GM12878 (cell line): ENCODE results near the gene STARD13. TPM values are rescaled to one million over a fixed set of nuclear protein-coding genes. Genes with fewer than 3 reads are reported as not detected.

ENCODE experiments used
- ATF2 ChIP-seq: IDR thresholded peaks from 2 replicates; pipeline ENCODE4 v1.6.1; 2012; ENCODE audit warnings: low read length, inconsistent platforms
- BRCA1 ChIP-seq: IDR thresholded peaks from 2 replicates; pipeline ENCODE4 v1.6.1; 2011; ENCODE audit warnings: low read depth, low read length, improper control_type of control experiment
- CHD4 ChIP-seq: fragments of 200-600 bp; sonication (generic); IDR thresholded peaks from 2 replicates; pipeline ENCODE4 v1.6.1; 2016; ENCODE audit warnings: mild to moderate bottlenecking
- CTCF ChIP-seq, 3 experiments: IDR thresholded peaks in 2 of 3; conservative IDR thresholded peaks in 1 of 3; 2 replicates each; pipeline ENCODE4 v1.5.1; 2011; ENCODE audit warnings: low read depth in 3 of 3, low read length in 3 of 3, mild to moderate bottlenecking in 3 of 3, control low read depth in 2 of 3, moderate library complexity in 2 of 3, inconsistent platforms in 1 of 3, mixed read lengths in 1 of 3; ENCODE audit not compliant: control insufficient read depth in 2 of 3, insufficient read depth in 1 of 3; ENCODE audit errors: extremely low read depth in 1 of 3
- ELK1 ChIP-seq: IDR thresholded peaks from 2 replicates; pipeline ENCODE4 v1.6.1; 2012; ENCODE audit warnings: low read depth, low read length, improper control_type of control experiment
- IKZF1 ChIP-seq: fragments of 450-650 bp; conservative IDR thresholded peaks from 2 replicates; pipeline ENCODE4 v1.6.1; 2017; ENCODE audit warnings: antibody characterized with exemption, mild to moderate bottlenecking
- JUNB ChIP-seq: IDR thresholded peaks from 2 replicates; pipeline ENCODE4 v1.6.1; 2016; ENCODE audit warnings: antibody characterized with exemption, mild to moderate bottlenecking
- KLF5 ChIP-seq: fragments of 450-650 bp; IDR thresholded peaks from 2 replicates; pipeline ENCODE4 v1.6.1; 2014; ENCODE audit warnings: mild to moderate bottlenecking; ENCODE audit not compliant: partially characterized antibody
- NRF1 ChIP-seq: conservative IDR thresholded peaks from 2 replicates; pipeline ENCODE4 v1.6.1; 2011; ENCODE audit warnings: mild to moderate bottlenecking, low read depth, low read length, improper control_type of control experiment
- RELA ChIP-seq: fragments of 450-650 bp; IDR thresholded peaks from 2 replicates; pipeline ENCODE4 v1.8.0; 2014; ENCODE audit warnings: borderline replicate concordance; ENCODE audit not compliant: partially characterized antibody
- SMARCA5 ChIP-seq: fragments of 450-650 bp; IDR thresholded peaks from 2 replicates; pipeline ENCODE4 v1.6.1; 2017; ENCODE audit warnings: mild to moderate bottlenecking
- SMC3 ChIP-seq: IDR thresholded peaks from 2 replicates; pipeline ENCODE4 v1.6.1; 2011; ENCODE audit warnings: low read length, improper control_type of control experiment, borderline replicate concordance
- SP1 ChIP-seq: IDR thresholded peaks from one replicate; pipeline ENCODE4 v1.6.1; 2011; ENCODE audit warnings: low read depth, low read length
- SPI1 ChIP-seq: IDR thresholded peaks from 2 replicates; pipeline ENCODE4 v1.6.1; 2011; ENCODE audit warnings: low read depth, mild to moderate bottlenecking, low read length, moderate library complexity, borderline replicate concordance; ENCODE audit not compliant: insufficient read depth
- SREBF2 ChIP-seq: IDR thresholded peaks from 2 replicates; pipeline ENCODE4 v1.6.1; 2012; ENCODE audit warnings: mild to moderate bottlenecking, low read length
- SRF ChIP-seq, 2 experiments: IDR thresholded peaks; 2 replicates each; pipeline ENCODE4 v1.6.1; 2011; ENCODE audit warnings: low read depth in 2 of 2, low read length in 2 of 2, mild to moderate bottlenecking in 1 of 2, moderate library complexity in 1 of 2
- YBX1 ChIP-seq: fragments of 450-650 bp; IDR thresholded peaks from 2 replicates; pipeline ENCODE4 v1.6.1; 2016; ENCODE audit warnings: antibody characterized with exemption
- polyA plus RNA-seq, 11 experiments: library from polyadenylated mRNA; depleted of rRNA in 4 of 11; unstranded in 6 of 11; stranded (reverse) in 5 of 11; fragments of >200 nt; fragmentation: Nextera tagmentation in 4 of 11; fragmentation: Illumina TruSeq in 1 of 11; extraction: Ambion mirVana in 4 of 11; extraction: Trizol in 1 of 11; gene quantifications; 1 replicate in 1 of 11; 2 replicates in 10 of 11; pipeline versions ENCODE4 v1.2.1 to v1.2.3, GENCODE V29; 2011 to 2016; ENCODE audit warnings: inconsistent platforms in 2 of 11, missing spikeins in 2 of 11, low read depth in 1 of 11
- total RNA-seq, 4 experiments: library from RNA; depleted of rRNA in 3 of 4; stranded (reverse); fragments of >200 nt in 3 of 4; fragmentation: Illumina TruSeq in 1 of 4; extraction: Trizol in 1 of 4; gene quantifications; 2 replicates each; pipeline versions ENCODE4 v1.2.1 to v1.2.3, GENCODE V29; 2013 to 2021
- TF ChIP-seq, protein P1 (sequence below): fragments of 450-650 bp; IDR thresholded peaks from 2 replicates; pipeline ENCODE4 v1.6.1; 2017; ENCODE audit warnings: mild to moderate bottlenecking, moderate library complexity
- TF ChIP-seq, protein P2 (sequence below): fragments of 150-350 bp; IDR thresholded peaks from 2 replicates; pipeline ENCODE4 v1.6.1; 2016; ENCODE audit warnings: low read depth, low read length

The STARD13 gene
- total and polyA plus RNA-seq, 10 of the 15 experiments (the other 5 are each of a cell fraction or from before 2014, with no cell fraction given), result 4.0 to 41.6 (median 10.1) TPM

- TF ChIP-seq, protein P1, sequence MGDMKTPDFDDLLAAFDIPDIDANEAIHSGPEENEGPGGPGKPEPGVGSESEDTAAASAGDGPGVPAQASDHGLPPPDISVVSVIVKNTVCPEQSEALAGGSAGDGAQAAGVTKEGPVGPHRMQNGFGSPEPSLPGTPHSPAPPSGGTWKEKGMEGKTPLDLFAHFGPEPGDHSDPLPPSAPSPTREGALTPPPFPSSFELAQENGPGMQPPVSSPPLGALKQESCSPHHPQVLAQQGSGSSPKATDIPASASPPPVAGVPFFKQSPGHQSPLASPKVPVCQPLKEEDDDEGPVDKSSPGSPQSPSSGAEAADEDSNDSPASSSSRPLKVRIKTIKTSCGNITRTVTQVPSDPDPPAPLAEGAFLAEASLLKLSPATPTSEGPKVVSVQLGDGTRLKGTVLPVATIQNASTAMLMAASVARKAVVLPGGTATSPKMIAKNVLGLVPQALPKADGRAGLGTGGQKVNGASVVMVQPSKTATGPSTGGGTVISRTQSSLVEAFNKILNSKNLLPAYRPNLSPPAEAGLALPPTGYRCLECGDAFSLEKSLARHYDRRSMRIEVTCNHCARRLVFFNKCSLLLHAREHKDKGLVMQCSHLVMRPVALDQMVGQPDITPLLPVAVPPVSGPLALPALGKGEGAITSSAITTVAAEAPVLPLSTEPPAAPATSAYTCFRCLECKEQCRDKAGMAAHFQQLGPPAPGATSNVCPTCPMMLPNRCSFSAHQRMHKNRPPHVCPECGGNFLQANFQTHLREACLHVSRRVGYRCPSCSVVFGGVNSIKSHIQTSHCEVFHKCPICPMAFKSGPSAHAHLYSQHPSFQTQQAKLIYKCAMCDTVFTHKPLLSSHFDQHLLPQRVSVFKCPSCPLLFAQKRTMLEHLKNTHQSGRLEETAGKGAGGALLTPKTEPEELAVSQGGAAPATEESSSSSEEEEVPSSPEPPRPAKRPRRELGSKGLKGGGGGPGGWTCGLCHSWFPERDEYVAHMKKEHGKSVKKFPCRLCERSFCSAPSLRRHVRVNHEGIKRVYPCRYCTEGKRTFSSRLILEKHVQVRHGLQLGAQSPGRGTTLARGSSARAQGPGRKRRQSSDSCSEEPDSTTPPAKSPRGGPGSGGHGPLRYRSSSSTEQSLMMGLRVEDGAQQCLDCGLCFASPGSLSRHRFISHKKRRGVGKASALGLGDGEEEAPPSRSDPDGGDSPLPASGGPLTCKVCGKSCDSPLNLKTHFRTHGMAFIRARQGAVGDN, result no peak
- TF ChIP-seq JUNB (peak; percentile 19; the same call in 1 of the 2 replicates), CHD4 (no peak), SRF (IDR thresholded peaks at IDR 0.05; ENCODE audit: low read depth in 2 of 2, low read length in 2 of 2) (peak in 1 of 2 experiments; percentile 52; a peak in 1 of 4 replicates), IKZF1 (peak; percentile 45; the same call in 1 of the 2 replicates), SMARCA5 (no peak), YBX1 (no peak), SREBF2 (no peak), ATF2 (peak; percentile 38; the same call in 1 of the 2 replicates), SPI1 (peak; percentile 99), NRF1 (no peak), SP1 (no peak), ELK1 (no peak), RELA (no peak), BRCA1 (no peak), SMC3 (no peak), KLF5 (no peak), CTCF (IDR thresholded peaks at IDR 0.05 in 2 of 3, conservative IDR thresholded peaks at IDR 0.05 in 1 of 3; ENCODE audit: control insufficient read depth in 2 of 3, extremely low read depth in 1 of 3, insufficient read depth in 1 of 3, low read depth in 3 of 3, low read length in 3 of 3) (no peak)
- TF ChIP-seq, protein P2, sequence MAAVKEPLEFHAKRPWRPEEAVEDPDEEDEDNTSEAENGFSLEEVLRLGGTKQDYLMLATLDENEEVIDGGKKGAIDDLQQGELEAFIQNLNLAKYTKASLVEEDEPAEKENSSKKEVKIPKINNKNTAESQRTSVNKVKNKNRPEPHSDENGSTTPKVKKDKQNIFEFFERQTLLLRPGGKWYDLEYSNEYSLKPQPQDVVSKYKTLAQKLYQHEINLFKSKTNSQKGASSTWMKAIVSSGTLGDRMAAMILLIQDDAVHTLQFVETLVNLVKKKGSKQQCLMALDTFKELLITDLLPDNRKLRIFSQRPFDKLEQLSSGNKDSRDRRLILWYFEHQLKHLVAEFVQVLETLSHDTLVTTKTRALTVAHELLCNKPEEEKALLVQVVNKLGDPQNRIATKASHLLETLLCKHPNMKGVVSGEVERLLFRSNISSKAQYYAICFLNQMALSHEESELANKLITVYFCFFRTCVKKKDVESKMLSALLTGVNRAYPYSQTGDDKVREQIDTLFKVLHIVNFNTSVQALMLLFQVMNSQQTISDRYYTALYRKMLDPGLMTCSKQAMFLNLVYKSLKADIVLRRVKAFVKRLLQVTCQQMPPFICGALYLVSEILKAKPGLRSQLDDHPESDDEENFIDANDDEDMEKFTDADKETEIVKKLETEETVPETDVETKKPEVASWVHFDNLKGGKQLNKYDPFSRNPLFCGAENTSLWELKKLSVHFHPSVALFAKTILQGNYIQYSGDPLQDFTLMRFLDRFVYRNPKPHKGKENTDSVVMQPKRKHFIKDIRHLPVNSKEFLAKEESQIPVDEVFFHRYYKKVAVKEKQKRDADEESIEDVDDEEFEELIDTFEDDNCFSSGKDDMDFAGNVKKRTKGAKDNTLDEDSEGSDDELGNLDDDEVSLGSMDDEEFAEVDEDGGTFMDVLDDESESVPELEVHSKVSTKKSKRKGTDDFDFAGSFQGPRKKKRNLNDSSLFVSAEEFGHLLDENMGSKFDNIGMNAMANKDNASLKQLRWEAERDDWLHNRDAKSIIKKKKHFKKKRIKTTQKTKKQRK, result no peak
Measured at GRCh38 chr13:33251131-33251661, 34.4 kb downstream of the STARD13 start (continued).
